Neuronal stem cell (in vitro differentiated cells): ENCODE data around the gene RNF180.
"Not testable (repeated sequence)": the region's sequence is repeated elsewhere in the genome, so short reads cannot be mapped to it uniquely, and the experiment has no call there.

Source experiments
- DNase-seq: peaks from one replicate; pipeline ENCODE4 v3.0.0-alpha.2; 2013; ENCODE audit warnings: low spot score
- H2AFZ ChIP-seq: one replicate; pipeline ENCODE4 v1.6.1; 2013; ENCODE audit warnings: mild to moderate bottlenecking, low read length, inconsistent platforms
- H2AK5ac ChIP-seq: 2 replicates; pipeline ENCODE4 v1.6.1; 2013; ENCODE audit warnings: low read depth, mild to moderate bottlenecking, inconsistent platforms, low read length, moderate library complexity, mixed read lengths
- H2BK120ac ChIP-seq: 2 replicates; pipeline ENCODE4 v1.6.1; 2013; ENCODE audit warnings: low read depth, mild to moderate bottlenecking, inconsistent platforms, low read length, moderate library complexity, mixed read lengths
- H2BK12ac ChIP-seq: one replicate; pipeline ENCODE4 v1.6.1; 2013; ENCODE audit warnings: low read length, inconsistent platforms
- H2BK15ac ChIP-seq: 2 replicates; pipeline ENCODE4 v1.6.1; 2013; ENCODE audit warnings: mild to moderate bottlenecking, low read length, inconsistent platforms, mixed read lengths
- H2BK5ac ChIP-seq: one replicate; pipeline ENCODE4 v1.6.1; 2013; ENCODE audit warnings: inconsistent platforms, mild to moderate bottlenecking, low read length, moderate library complexity
- H3K14ac ChIP-seq: one replicate; pipeline ENCODE4 v1.6.1; 2013; ENCODE audit warnings: low read length, inconsistent platforms
- H3K18ac ChIP-seq: 2 replicates; pipeline ENCODE4 v1.6.1; 2013; ENCODE audit warnings: low read length, inconsistent platforms
- H3K23ac ChIP-seq: 2 replicates; pipeline ENCODE4 v1.6.1; 2013; ENCODE audit warnings: low read depth, mild to moderate bottlenecking, mixed read lengths, low read length, inconsistent platforms; ENCODE audit not compliant: poor library complexity
- H3K27ac ChIP-seq: replicated peaks from 3 replicates; pipeline ENCODE4 v1.5.1; 2013; ENCODE audit warnings: low read length, inconsistent platforms
- H3K27me3 ChIP-seq, 3 experiments: 2 replicates each; pipeline ENCODE4 v1.6.1; 2013; ENCODE audit warnings: low read length in 3 of 3, mild to moderate bottlenecking in 2 of 3, inconsistent platforms in 1 of 3, low read depth in 1 of 3, mixed read lengths in 1 of 3, moderate library complexity in 1 of 3; ENCODE audit not compliant: control insufficient read depth in 3 of 3, insufficient read depth in 3 of 3
- H3K36me3 ChIP-seq, 2 donors: replicated peaks in 1 of 2; 2 replicates each; pipeline ENCODE4 v1.6.1; 2013; ENCODE audit warnings: low read length in 2 of 2; ENCODE audit not compliant: control insufficient read depth in 2 of 2, insufficient read depth in 2 of 2
- H3K4ac ChIP-seq: 2 replicates; pipeline ENCODE4 v1.6.1; 2013; ENCODE audit warnings: inconsistent platforms, mild to moderate bottlenecking, low read length, moderate library complexity
- H3K4me1 ChIP-seq, 2 donors: 1 replicate in 1 of 2; 2 replicates in 1 of 2; pipeline ENCODE4 v1.6.1; 2013; ENCODE audit warnings: low read length in 2 of 2, low read depth in 1 of 2; ENCODE audit not compliant: control insufficient read depth in 2 of 2, insufficient read depth in 1 of 2
- H3K4me2 ChIP-seq: one replicate; pipeline ENCODE4 v1.6.1; 2013; ENCODE audit warnings: mild to moderate bottlenecking, low read length, inconsistent platforms; ENCODE audit not compliant: insufficient read depth, poor library complexity, severe bottlenecking
- H3K4me3 ChIP-seq, 2 donors: 2 replicates each; pipeline ENCODE4 v1.5.1; 2013; ENCODE audit warnings: low read length in 2 of 2, mild to moderate bottlenecking in 2 of 2, inconsistent platforms in 1 of 2, moderate library complexity in 1 of 2
- H3K79me1 ChIP-seq: one replicate; pipeline ENCODE4 v1.6.1; 2013; ENCODE audit warnings: low read depth, mild to moderate bottlenecking, inconsistent platforms, low read length, moderate library complexity
- H3K9ac ChIP-seq: one replicate; pipeline ENCODE4 v1.6.1; 2013; ENCODE audit warnings: mild to moderate bottlenecking, low read depth, low read length, inconsistent platforms; ENCODE audit not compliant: poor library complexity
- H3K9me3 ChIP-seq, 2 donors: replicated peaks in 1 of 2; 2 replicates each; pipeline versions ENCODE3 to v1.6.1; 2013; ENCODE audit warnings: low read length in 2 of 2, mild to moderate bottlenecking in 2 of 2, inconsistent platforms in 1 of 2, low read depth in 1 of 2, mixed read lengths in 1 of 2, moderate library complexity in 1 of 2; ENCODE audit not compliant: control insufficient read depth in 2 of 2, insufficient read depth in 1 of 2
- H4K8ac ChIP-seq: one replicate; pipeline ENCODE4 v1.6.1; 2013; ENCODE audit warnings: low read depth, mild to moderate bottlenecking, inconsistent platforms, low read length, moderate library complexity
- H4K91ac ChIP-seq: one replicate; pipeline ENCODE4 v1.6.1; 2013; ENCODE audit warnings: low read length, low read depth, mild to moderate bottlenecking, inconsistent platforms; ENCODE audit not compliant: poor library complexity
- WGBS, 2 donors: extraction: QIAGEN DNeasy Blood & Tissue Kit; methylation state at CpG; one replicate each; pipeline ENCODE4 v1.1.7; 2013; ENCODE audit warnings: missing lambda C conversion rate in 2 of 2, mixed read lengths in 1 of 2; ENCODE audit not compliant: insufficient read length in 2 of 2, insufficient replicate concordance in 1 of 2; ENCODE audit errors: extremely low coverage in 2 of 2; 5-methylcytosine and 5-hydroxymethylcytosine counted together

The RNF180 gene

DNA sequence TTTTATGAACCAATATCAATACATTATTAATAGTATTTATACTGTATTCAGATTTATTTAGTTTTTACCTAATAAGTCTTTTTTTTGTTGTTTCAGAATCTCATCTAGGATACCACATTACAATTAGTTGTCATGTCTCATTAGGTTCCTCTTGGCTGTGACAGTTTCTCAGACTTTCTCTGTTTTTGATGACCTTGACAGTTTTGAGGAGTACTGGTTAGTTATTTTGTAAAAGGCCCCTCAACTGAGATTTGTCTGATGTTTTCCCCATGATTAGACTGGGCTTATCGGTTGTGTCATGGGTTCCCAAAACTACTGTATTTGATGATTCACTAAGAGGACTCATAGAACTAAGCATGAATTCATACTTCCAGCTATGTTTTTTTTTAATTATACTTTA, 56.3 kb downstream of the RNF180 start:
- no peak overlapping the region for H3K14ac ChIP-seq
- no peak overlapping the region for H3K18ac ChIP-seq
- H3K9me3 ChIP-seq = peaks cover 2 to 3% of the 10 kb centered on the region in 2 donors
- H2BK120ac ChIP-seq = no peak overlapping the region
- no peak overlapping the region for H2BK15ac ChIP-seq
- DNase-seq = no peak
- no peak overlapping the region for H3K4me2 ChIP-seq
- H2BK5ac ChIP-seq = no peak overlapping the region
- H3K79me1 ChIP-seq = no peaks in the 10 kb centered on the region
- no peak overlapping the region for H3K4ac ChIP-seq
- H3K23ac ChIP-seq = no peak overlapping the region
- no peak overlapping the region for H3K27ac ChIP-seq
- H3K27me3 ChIP-seq = no peaks in the 10 kb centered on the region
- no peak overlapping the region for H4K8ac ChIP-seq
- no peaks in the 10 kb centered on the region for H3K36me3 ChIP-seq
- H4K91ac ChIP-seq = no peak overlapping the region
- no CpG with 5 or more reads among the region's 1 CpG for WGBS, 2 donors
- no peak overlapping the region for H2AK5ac ChIP-seq
- H3K9ac ChIP-seq = no peak overlapping the region
- H3K4me1 ChIP-seq = no peaks in the 10 kb centered on the region
- H2AFZ ChIP-seq = no peak overlapping the region
- H2BK12ac ChIP-seq = no peak overlapping the region
- H3K4me3 ChIP-seq = no peak overlapping the region

DNA sequence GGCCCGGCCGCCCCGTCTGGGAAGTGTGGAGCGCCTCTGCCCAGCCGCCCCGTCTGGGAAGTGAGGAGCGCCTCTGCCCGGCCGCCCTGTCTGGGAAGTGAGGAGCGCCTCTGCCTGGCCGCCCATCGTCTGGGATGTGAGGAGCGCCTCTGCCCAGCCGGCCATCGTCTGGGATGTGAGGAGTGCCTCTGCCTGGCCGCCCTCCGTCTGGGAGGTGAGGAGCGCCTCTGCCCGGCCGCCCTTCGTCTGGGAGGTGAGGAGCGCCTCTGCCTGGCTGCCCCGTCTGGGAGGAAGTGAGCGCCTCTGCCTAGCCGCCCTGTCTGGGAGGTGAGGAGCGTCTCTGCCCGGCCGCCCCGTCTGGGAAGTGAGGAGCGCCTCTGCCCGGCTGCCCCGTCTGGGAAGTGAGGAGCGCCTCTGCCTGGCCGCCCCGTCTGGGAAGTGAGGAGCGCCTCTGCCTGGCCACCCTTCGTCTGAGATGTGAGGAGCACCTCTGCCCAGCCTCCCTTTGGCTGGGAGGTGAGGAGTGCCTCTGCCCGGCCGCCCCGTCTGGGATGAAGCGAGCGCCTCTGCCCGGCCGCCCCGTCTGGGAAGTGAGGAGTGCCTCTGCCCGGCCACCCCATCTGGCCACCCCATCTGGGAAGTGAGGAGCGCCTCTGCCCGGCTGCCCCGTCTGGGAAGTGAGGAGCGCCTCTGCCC, 59.8 kb downstream of the RNF180 start:
- H2AFZ ChIP-seq, H3K9me3 ChIP-seq, H3K27me3 ChIP-seq, H4K91ac ChIP-seq, H2BK5ac ChIP-seq, H2BK12ac ChIP-seq, H3K9ac ChIP-seq, H2BK120ac ChIP-seq, H4K8ac ChIP-seq, H3K4ac ChIP-seq, H3K36me3 ChIP-seq, H2BK15ac ChIP-seq, H3K4me2 ChIP-seq, H3K23ac ChIP-seq, H3K79me1 ChIP-seq, DNase-seq, H3K4me1 ChIP-seq, H3K4me3 ChIP-seq, H3K27ac ChIP-seq, H3K18ac ChIP-seq, H3K14ac ChIP-seq, H2AK5ac ChIP-seq: not testable (repeated sequence)
- no CpG with 5 or more reads among the region's 50 CpGs for WGBS, 2 donors

GRCh38 chr5:64227131-64227537, 61.5 kb downstream of the RNF180 start:
- H2AK5ac ChIP-seq, H4K8ac ChIP-seq, H3K18ac ChIP-seq, DNase-seq, H3K4me1 ChIP-seq, H3K27me3 ChIP-seq, H3K9me3 ChIP-seq, H3K36me3 ChIP-seq, H3K9ac ChIP-seq, H4K91ac ChIP-seq, H3K14ac ChIP-seq, H3K23ac ChIP-seq, H3K79me1 ChIP-seq, H3K27ac ChIP-seq, H2BK12ac ChIP-seq, H2AFZ ChIP-seq, H2BK120ac ChIP-seq, H3K4ac ChIP-seq, H3K4me3 ChIP-seq, H2BK5ac ChIP-seq, H2BK15ac ChIP-seq, H3K4me2 ChIP-seq: not testable (repeated sequence)
- no CpG with 5 or more reads among the region's 7 CpGs for WGBS, 2 donors

DNA sequence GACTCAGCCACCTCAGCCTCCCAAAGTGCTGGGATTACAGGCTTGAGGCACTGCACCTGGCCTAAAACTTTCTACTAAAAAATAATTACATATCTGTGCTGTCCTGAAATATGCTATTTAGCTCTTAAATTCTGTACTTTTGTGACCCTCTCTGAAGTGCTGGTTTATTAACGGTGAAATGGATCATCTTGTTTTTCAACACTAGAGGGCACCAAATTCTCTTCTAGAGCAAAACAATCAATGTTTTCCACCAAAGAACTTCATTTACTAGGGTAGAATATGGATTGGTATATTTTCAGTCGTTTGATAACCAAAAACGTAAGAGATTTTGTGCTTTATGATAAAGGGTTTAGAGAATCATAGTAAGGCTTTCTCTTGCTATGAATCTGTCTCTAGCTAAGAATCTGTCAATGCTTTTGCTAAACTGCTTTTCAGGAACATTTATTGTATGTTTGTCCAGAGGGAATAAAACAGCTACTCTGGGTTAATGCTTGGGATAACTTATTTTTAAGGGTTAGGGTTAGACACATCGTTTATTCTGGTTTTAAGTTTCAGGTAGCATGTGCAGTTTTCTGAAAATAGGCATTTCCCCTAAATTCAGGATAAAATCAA, 63.6 kb downstream of the RNF180 start:
- DNase-seq = peak; percentile 39

More for the DNA sequence above, 63.6 kb downstream of the RNF180 start:
- no peaks in the 10 kb centered on the region for H3K4me1 ChIP-seq
- H3K14ac ChIP-seq = no peak overlapping the region
- H3K4me2 ChIP-seq = no peak overlapping the region
- H3K4me3 ChIP-seq = no peak overlapping the region
- peaks cover 2 to 3% of the 10 kb centered on the region in 2 donors for H3K9me3 ChIP-seq
- H3K23ac ChIP-seq = no peak overlapping the region
- no peak overlapping the region for H2AK5ac ChIP-seq
- H2BK12ac ChIP-seq = no peak overlapping the region
- H2AFZ ChIP-seq = no peak overlapping the region
- no peak overlapping the region for H3K27ac ChIP-seq
- no CpG with 5 or more reads among the region's 4 CpGs for WGBS, 2 donors
- no peak overlapping the region for H2BK120ac ChIP-seq
- no peak overlapping the region for H3K9ac ChIP-seq
- no peak overlapping the region for H4K8ac ChIP-seq
- H3K18ac ChIP-seq = no peak overlapping the region
- H3K27me3 ChIP-seq = no peaks in the 10 kb centered on the region
- no peaks in the 10 kb centered on the region for H3K79me1 ChIP-seq
- H4K91ac ChIP-seq = no peak overlapping the region
- no peaks in the 10 kb centered on the region for H3K36me3 ChIP-seq
- no peak overlapping the region for H2BK15ac ChIP-seq
- H2BK5ac ChIP-seq = no peak overlapping the region
- no peak overlapping the region for H3K4ac ChIP-seq
